Adrenal gland (tissue), 5 donors: ENCODE data around the gene WNT8A.

Experiments
- CTCF ChIP-seq, 6 experiments: fragments of 450-650 bp in 4 of 6; fragments of 200-600 bp in 2 of 6; sonication (generic) in 1 of 6; IDR thresholded peaks; 1 replicate in 5 of 6; 2 replicates in 1 of 6; pipeline versions ENCODE4 v1.5.1 to v1.8.0; 2016 to 2021; ENCODE audit warnings: antibody characterized with exemption in 6 of 6, mild to moderate bottlenecking in 2 of 6, moderate library complexity in 1 of 6
- POLR2A ChIP-seq, 2 donors: fragments of 450-650 bp; IDR thresholded peaks; one replicate each; pipeline ENCODE4 v1.6.1; 2017; ENCODE audit warnings: antibody characterized with exemption in 2 of 2, mild to moderate bottlenecking in 2 of 2, moderate library complexity in 1 of 2
- donor health status: DM: no; HTN: no; CAD: no.

- TF ChIP-seq CTCF (IDR thresholded peaks at IDR 0.05) = no peak
- no peak for TF ChIP-seq POLR2A (IDR thresholded peaks at IDR 0.05)
These were observed 56.4 kb downstream of the WNT8A start for GRCh38 chr5:138140268-138140667.
